HG03354 (cell line): ENCODE data around the gene SHB.

Experiments
- ATAC-seq: cut with Tn5 transposase; IDR thresholded peaks from one replicate; pipeline ENCODE4 v1.9.1; 2021; ENCODE audit warnings: mild to moderate bottlenecking; ENCODE audit not compliant: unreplicated experiment, poor library complexity, severe bottlenecking

SHB gene

DNA sequence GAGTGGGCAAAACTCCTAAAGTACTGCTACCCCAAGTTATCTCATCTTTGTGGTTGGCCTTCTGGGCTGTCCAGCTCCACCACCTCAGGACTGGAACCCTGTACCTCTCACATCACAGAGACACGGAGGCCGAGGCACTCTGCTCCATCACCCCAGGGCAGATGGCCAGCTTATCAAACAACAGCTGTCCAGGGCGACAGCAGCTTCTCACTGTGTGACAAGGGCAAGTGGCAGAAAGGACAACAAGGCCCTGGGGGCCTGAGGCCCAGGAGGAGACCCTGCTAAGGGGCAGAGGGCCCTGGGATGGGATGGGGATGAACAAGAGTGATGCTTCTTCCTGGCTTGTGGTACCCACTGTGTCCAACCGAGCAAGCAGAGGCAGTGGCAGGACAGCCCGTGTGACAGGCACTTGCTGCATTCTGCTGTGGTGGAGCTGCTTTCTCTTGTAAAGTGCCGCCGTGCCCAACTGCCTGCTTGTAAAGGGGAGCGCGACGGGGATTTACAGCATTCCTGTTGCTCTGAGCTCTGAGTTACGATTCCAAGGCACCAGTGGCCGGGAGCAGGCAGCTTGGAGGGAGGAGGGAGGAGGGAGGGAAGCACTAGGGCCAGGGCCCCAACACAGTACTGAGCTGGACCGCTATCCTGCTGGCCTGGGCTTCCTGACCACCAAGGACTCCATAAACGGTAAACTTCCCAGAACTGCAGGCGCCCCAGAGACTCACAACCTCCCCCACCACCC, 71.2 kb downstream of the SHB start:
- ATAC-seq: no peak

DNA sequence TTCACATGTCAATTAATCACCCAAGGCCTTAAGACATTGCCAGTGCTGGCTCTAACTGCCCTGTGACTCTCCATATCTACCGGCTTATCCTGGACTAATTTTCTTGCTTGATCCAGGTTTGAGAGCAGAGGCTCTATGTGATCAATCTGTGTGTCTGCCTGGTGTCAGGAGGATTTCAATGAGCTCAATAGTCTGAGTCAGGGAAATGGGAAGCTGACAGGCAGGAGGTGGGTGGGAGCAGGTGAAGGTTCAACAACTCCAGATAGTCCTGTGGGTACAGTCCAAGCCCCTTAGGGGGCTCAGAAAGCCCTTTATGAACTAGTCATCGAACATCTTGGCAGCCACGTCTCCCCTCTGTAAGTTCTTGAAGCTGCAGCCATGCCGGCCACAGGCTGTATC, 72.2 kb downstream of the SHB start:
- ATAC-seq: no peak

DNA sequence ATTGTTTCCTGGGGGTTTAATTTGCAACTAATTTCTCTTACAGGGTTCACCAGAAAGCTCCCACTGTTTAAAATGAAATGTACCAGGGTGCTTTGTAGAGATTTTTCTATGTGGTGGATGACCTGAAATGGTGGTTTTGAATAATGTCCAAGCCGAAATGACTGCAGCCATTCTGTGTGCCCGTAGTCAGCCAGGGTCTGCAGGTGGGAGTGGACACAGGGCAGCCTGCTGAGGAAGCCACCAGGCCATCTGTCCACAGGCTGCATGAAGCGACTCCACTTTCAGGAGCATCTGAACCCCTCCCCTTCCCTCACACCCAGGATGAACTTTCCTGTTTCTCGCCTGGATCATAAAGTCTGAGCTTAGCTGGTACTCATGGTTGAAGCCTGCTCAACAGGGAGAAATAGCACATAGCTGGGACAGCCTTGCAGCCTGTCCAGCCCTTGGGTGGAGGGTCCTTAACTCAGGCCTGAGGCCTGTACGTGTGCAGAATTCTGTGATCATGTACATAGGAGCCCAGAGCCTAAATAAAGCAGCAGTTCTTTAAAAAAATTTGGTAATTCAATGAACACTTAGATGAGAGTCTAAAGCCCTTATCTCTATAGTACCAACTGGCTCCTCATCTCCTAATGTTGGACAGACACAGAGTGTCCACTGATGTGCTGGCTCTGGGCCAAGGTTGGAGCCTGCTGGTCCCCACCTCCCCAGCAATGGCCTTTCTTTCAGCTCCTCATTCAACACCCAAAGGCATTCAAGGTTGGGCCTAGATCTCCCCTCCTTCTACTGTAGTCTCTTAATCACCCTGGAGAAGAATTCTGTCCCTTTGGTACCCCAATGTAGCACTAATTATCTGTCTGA, 72.8 kb downstream of the SHB start:
- no peak for ATAC-seq

DNA sequence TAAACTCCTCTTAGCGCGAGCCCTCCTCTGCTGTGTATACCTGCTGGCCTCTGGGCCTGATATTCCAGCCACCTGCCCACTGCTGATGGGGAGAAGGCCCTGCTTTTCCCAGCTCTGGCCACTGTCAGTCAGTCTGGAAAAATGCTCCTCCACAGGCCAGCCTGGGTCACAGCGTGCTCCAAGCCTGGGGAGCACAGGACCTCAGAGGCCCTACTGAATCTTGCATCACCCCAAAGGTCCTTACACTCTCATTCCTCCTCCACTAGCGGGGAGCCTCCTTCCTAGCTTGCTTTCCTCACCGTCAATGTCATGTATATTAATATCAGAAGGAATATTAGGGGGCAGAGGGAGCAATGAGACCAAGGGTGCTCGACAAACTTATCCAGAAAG, 73.7 kb downstream of the SHB start:
- ATAC-seq: no peak

DNA sequence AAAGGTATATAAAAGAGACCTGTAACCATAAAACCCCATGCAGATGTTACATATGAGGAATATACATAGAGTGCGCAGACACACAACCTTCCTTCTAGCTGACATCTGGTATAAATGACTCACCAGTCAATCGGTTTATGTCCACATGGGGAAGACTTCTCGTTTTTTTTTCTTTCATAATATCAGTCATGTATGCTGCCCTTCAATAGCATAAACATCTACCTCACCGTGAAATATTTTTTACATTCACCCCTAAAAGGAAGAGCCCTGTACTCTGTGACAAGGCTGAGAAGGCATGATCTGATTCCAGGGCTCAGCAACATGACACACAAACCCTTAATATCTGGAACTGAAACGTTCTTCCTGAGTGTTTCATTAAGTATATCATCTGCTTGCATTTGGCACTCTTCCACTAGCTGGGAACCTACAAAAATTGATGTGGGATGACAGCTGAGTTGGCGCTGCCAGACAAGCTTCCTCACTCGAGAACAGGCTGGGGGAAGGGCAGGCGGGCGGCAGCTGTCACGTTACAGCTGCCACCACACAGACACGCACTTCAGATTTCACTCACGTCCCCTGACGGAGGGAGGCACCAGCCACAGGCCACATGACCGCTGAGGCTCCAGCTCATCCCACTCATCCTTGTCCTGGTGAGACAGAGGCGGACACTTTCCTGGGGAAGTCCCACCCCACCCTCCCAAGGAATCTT, 74.2 kb downstream of the SHB start:
- peak; percentile 76 for ATAC-seq

DNA sequence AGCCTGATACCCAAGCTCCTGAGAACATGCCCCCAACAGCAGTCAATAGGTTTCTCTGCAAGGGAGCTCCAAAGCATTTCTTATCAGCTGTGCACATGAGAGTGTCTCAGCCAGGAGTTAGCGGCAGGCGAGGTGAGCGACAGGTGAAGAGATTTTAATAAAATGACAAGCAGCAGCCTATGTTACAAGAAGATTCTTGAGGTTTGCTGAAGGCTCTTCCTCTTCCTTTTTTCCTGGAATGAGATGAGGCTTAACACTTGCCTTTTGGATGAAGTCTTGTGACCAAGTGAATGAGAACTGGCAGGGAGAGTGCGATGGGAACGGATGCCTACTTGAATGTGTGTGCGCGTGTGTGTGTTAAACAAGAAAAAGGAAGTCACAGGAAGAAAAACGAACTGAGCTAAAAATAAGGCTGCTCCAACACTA, 76.1 kb downstream of the SHB start:
- ATAC-seq: no peak

DNA sequence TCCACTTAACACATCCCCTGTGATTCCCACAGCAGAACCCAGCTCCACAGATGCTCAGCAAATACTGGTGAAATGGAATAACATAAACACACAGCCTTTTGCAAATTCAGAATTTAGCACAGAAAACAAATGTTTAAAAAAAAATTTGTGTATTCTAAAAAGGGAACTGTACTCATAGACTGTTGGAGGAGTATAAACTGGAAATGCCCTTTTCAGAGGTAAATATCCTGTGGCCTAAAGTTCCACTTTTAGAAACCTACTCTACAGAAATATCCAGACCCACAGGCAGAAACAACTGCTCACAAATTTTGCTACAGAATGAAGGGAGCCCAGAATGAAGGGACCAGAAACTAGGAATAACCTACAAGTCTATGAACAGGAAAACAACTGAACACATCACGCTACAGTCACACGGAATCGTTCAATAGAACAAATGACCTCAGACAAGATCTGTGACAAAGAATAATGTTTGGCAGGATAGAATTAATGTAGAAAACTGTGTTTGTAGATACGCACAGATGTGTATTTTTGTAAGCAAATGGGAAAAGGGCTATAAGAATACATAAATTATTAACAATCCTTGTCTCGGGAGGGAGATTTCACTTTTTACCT, 78.5 kb downstream of the SHB start:
- no peak for ATAC-seq

DNA sequence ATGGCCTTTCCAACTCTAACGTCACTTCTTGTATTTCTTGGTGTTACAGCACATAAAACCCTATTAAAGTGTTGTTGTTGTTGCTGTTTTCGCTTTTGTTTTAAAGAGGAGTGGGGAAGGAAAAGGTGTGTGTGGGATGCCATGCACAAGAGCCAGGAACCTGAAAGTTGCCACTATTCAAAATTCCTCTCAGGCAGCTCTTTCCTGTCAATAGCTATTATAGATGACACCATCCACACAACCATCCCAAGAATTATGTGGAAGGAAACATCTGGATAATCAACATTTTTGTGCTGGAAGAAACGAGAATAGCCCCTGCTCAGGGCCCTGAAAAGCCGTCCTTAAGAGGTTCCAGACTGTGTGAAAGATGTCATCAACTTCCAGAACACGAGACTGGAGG, 79.3 kb downstream of the SHB start:
- no peak for ATAC-seq

DNA sequence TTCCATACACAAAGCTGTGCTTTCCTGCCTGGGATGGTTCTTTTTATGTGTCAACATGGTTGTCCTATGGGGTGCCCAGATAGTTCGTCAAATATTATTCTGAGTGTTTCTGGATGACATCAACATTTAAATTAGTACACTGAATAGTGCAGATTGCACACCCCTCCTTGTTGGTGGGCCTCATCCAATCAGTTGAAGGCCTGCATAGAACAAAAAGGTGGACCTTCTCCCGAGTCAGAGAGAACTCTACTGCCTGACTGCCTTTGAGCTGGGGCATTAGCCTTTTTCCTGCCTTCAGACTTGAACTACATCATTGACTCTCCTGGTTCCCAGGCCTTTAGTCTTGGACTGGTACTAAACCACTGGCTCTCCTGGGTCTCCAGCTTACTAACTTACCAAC, 80.4 kb downstream of the SHB start:
- ATAC-seq: no peak

DNA sequence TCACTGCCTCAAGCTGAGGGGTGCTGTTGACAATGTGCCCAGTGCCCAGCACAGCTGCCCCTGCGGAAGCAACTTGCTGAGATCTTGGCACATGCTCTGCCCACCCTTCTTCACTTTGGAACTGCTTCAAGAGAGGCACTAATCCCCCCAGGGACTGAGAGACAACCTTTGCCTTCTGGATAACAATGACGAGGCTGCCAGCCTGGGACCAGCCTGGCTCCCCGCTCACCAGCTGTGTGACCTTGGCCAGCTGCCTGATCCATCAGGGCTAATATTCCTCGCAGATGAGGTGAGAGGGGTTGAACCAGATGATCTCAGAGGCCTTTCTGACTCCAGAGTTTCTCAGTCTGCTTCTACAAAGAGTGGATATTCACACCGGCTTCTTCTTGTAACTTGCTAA, 81.0 kb downstream of the SHB start:
- ATAC-seq: no peak

DNA sequence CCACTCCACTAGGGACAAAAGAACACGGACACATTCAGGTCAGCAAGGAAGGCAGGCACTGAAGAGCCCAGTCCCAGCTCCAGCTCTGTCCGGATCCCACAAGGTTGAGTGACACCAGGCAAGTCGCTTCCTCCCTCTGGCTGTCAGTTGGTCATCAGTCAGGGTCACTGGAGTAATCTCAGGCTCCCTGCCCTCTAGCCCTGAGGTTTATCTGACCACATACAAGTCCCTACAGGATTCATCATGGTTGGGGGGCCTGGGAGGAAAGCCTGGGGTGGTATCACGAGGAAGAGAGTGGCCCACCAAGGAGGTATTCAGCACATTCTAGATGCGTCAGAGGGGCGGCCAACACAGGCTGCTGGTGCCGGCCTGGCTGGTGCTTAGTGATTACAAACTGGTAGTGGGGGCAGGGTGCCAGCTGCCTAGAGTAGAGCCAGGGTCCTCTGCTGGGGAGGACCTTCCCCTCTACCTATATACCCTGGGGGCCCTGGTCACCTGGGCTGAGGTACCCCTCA, 81.5 kb downstream of the SHB start:
- ATAC-seq: no peak

DNA sequence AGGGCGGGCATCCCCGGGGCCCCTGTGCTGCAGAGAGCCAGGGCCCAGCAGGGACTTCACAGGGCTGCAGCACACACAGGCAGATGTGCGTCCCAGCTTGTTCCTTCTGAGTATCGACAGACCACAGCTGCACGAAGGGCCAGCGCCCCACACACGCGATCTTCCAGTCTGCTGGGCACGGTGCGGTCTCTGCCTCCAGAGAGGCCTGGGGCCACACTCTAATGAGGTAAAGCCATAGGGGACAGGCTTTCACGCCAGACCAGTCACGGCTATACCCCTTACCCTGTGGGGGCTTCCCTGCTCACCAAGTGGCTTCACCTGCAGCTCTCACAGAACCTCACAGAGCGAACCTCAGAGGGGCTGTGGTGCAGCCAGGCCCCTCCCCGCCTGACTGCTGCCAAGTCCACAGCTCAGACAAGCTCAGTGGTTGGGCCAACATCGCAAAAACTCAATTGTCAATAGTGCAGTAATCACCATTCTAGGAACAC, 82.2 kb downstream of the SHB start:
- no peak for ATAC-seq

DNA sequence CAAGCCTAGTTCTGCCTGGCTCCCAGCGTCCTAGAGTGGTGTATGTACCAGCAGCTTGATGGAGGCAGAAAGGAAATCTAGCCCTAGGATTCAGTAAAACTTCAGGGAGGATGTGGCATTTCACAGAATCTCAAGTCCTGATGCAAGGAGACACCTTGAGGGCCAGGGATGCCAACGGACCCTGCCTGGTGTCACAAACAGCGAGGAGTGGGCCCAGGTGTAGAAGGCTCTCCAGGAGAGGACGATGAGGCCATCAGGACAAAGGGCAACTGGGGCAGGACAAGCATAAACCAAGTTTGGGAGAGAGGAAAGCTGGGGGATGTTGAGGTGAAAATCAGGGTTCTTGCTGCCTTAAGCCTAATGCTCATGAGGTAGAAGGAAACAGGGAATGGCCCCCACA, 83.0 kb downstream of the SHB start:
- no peak for ATAC-seq

DNA sequence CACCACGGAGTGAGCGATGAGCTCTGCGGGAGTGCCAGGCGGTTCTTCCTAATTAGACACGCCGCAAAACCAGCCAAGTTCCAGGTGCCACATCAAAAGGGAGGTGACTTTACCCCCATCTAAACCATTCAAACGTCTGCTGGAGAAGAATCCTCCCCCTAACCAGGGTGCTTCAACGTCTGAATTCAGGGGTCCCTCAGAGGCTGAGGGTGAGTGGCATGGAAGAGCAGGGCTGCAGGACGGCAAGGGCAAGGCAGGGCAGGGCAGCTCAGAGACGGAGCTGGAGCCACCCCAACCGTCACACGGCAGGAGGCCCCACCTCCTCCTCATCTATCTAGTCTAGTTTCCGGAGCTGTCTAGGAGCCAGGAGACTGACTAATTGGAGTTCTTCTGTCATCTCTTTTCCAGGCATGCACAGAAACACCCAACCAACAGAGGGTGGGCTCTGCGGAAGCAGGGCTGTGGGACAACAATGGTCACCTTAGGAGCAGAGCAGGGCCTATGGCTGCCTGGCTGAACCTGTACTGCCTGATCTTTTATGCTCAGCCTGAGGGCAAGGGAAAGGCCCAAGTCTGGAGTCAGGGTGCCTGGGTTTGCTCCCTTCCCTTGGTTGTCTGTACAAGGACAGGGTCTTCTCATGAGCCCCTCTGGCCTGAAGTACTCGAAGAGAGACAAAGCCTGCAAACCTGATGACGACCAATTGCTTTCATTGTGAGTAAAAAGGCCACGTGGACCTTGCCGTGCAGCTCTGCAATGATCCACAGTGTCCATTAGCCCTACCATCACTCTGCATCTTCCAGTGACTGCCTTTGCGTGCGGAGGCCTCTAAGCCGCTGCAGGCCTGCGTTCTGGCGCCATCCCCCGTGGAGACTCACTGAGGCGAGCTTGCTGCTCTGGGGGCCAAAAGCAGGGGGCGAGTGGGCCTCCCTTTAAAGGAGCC, 84.1 kb downstream of the SHB start:
- ATAC-seq: no peak

DNA sequence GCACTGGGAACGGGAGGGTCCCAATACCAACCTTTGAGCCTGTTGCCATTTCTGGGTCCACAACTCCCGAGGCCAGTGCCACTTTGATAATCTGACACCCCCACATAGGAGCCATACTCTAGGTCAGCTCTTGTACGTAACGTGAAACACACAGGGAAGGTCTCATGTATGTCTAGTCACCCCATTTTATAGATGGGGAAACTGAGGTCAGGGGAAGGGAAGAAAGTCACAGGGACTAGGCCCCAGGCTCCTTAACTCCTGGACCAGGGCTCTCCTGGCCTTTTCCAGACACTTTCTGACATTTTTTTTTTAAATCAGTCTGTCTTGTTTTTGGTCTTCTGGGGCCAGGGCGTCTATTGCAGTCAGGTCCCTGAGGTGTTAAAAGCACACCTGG, 84.8 kb downstream of the SHB start:
- no peak for ATAC-seq

DNA sequence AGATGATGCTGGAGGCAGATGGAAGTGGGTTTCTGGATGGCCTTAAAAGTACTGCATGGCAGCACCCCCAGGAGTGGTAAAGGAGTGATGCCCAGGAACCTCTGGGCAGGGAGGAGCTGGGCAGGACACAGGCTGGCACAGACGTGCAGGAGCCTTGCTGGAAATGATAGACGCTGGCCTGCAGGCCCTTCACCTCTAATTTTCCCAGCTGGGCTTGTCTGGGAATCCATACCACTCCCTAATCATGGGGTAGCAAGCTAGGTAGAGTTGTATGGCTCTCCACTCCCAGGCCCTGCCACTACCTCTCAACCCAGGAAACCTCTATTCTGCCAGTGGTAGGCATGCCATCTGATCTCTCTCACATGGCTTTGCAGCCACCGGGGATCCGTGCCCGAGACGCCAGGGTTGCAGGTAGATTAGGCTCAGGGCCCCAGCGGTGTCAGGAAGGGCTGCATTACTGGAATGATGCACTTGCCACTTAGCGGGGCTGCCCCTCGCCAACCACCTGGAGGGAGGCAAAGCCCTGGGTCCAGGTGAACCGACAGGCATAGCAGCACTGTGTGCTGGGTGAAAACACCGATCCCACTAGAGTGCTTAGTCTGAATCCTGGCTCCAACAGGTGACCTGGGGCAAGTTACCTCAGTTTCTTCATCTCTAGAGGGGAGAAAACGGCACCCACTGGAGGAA, 85.5 kb downstream of the SHB start:
- no peak for ATAC-seq

DNA sequence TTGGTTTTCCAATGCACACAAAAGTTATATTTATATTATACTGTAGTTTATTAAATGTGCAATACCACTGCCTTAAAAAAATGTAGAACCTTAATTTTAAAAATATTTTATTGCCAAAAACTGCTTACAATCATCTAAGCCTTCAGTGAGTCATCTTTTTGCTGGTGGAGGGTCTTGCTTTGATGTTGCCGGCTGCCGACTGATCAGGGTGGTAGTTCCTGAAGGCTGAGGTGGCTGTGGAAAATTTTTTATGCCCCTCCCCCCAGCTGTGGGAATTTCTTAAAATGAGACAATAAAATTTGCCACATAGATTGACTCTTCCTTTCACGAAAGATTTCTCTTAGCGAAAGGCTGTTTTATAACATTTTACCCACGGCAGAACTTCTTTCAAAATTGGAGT, 89.2 kb downstream of the SHB start:
- ATAC-seq: no peak

DNA sequence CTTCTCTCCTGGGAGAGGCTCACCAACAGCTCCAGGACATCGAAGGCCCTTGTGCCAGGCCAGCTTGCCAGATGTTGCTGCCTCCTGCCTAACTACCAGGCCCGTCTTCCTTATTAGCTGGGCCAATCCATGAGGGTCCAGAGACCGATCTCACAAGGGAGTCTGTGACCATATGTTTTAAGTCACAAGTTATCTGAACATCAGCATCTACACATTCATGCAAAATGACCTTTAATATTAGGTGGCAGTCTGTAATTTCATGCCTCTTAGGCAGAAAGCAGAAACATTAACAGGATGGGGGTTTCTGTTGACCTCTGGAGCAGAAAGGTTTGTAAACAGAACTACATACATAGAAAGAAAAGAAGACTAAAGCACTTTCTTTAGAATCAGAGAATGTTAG, 90.0 kb downstream of the SHB start:
- peak; percentile 82 for ATAC-seq
